ENCODE results near the gene ZC3H10. TPM values are rescaled to one million over a fixed set of nuclear protein-coding genes. Genes with fewer than 3 reads are reported as not detected.

Gene ZC3H10
- total RNA-seq, 1 donor from 2014 or later, result 9.5 TPM

DNA sequence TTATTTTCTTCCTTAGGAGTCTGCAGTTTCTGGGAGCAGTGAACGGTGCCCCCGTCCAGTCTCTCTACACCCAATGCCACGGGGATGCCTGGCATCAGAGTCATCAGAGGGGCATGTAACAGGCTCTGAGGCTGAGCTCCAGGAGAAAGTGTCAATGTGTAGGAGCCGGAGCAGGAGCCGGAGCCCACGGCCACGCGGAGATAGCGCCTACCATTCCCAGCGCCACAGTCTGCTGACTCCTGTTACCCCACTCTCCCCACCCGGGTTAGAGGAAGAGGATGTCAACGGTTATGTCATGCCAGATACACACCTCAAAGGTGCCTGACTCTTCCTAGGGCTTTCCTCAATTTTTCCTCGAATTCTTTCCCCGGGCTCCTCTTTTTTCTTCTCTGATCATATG lies 17.0 kb upstream of the ZC3H10 start:
- intact Hi-C loops (cut with micrococcal nuclease), result no loop called here

DNA sequence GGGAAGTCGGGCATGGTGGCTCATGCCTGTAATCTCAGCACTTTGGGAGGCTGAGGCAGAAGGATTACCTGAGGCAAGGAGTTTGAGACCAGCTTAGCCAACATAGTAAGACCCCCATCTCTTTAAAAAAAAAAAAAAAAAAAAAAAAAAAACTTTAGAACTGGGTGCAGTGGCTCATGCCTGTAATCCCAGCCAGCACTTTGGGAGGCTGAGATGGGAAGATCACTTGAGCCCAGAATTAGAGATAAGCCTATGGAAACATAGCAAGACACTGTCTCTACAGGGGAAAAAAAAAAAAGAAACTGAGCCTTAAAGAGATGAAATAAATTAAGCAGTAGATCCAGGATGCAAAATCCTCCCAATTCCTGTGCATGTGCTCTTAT lies 15.4 kb upstream of the ZC3H10 start:
- intact Hi-C loops (cut with micrococcal nuclease), result no loop called here

DNA sequence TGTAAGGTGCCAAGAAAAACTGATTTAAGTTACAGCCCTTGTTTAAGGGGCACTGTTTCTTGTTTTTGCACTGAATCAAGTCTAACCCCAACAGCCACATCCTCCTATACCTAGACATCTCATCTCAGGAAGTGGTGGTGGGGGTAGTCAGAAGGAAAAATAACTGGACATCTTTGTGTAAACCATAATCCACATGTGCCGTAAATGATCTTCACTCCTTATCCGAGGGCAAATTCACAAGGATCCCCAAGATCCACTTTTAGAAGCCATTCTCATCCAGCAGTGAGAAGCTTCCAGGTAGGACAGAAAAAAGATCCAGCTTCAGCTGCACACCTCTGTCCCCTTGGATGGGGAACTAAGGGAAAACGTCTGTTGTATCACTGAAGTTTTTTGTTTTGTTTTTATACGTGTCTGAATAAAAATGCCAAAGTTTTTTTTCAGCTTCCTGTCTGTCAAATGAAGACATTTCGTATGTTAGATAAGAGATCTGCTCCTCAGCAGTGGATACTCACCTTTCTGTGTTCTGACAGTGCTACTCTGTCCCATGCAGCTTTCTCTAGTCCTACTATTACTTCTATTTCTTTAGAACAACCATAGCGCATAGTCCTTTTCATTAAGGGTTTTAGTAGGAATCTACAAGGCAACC lies 14.9 kb upstream of the ZC3H10 start:
- intact Hi-C loops (cut with micrococcal nuclease), result no loop called here

DNA sequence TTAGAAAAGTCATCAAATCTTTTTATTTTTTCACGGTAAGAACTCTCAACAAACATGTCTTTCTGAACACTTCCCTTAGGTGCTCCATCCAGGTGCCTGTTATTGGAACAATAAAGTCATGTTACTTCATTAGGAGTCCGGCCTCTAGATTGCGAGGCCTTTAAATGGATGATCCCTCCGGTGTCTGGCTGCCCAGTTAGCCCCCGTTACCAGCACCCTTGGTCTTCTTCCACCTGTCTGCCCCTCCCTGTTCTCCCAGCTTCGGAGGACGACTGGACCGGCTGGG lies 14.3 kb upstream of the ZC3H10 start:
- intact Hi-C loops (cut with micrococcal nuclease), result loop anchor here (1.0 to 2.0 kb wide), 10 partner anchors 15 to 286 kb away; partner anchors contain the start of genes DNAJC14, MYL6, RPS26 and SARNP

DNA sequence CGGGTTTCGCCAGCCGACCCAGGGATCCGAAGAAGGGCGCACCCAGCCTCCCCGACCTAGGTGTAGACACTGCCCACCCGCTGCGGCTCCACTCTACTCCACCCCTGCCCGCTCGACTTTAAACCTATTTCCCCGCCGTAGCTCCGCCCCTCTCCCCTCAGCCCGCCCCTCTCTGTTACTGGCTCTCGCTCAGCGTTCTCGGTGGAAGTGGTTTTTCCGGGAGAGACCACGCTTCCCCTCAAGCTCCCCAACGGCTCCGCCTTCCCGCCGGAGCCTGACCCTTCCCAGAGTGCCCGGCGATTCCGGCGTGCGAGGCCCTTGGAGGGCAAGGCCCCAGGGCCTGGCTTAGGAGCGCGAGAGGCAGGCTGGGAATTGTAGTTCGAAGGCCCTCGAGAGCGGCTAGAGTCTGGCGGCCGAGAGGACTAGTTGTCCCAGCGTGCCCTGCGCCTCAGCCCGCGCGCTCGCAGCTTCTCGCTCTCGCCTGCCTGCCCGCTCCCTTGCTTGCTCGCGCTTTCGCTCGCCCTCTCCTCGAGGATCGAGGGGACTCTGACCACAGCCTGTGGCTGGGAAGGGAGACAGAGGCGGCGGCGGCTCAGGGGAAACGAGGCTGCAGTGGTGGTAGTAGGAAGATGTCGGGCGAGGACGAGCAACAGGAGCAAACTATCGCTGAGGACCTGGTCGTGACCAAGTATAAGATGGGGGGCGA lies 13.8 kb upstream of the ZC3H10 start, which contains the start of gene PA2G4:
PA2G4 (plus strand) TSS at position 451 of the 706 bp plus-strand sequence; CDS start at position 630, 179 bp downstream.
- intact Hi-C loops (cut with micrococcal nuclease), result loop anchor here (1.0 to 2.0 kb wide), 10 partner anchors 14 to 287 kb away; partner anchors contain the start of genes DNAJC14, MYL6, RPS26 and SARNP

DNA sequence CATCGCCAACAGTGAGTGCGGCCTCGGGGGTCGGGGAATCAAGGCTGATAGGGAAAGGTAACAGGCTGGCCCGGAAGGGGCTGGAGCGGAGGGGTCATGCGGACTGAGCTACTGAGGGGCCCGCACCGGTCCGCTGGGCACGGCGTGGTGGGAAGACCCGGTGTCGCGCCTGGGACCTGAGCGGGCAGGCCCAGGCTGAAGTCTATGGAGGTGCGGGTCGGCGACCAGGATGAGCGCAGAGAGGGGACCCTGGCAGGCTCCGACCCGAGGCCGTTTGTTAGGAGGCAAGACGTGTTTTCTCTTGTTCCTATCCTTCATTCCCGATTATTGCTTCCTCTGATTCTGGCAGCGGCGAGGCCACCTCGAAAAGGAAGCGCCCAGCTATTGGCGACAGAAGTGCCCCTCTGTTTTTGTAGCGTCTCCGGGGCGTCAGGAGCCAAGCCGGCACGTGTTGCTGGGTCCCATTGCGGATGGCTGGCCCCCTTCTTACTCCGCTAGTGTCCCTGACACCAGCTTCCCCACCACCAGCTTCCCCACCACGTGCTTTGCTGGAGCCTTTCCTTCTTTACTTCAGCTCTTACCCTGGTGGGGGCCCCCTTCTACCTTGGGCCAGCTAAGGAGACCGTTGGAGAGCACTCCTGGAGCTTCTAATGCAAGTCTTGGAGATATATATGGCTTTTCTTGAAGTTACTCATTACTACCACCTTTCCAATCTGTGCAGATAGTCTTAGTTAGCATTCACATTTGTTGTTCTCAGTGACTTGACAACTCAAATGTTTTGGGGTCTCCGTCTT lies 13.1 kb upstream of the ZC3H10 start:
- intact Hi-C loops (cut with micrococcal nuclease), result loop anchor here (1.0 to 2.0 kb wide), 10 partner anchors 13 to 288 kb away; partner anchors contain the start of genes DNAJC14, MYL6, RPS26 and SARNP

DNA sequence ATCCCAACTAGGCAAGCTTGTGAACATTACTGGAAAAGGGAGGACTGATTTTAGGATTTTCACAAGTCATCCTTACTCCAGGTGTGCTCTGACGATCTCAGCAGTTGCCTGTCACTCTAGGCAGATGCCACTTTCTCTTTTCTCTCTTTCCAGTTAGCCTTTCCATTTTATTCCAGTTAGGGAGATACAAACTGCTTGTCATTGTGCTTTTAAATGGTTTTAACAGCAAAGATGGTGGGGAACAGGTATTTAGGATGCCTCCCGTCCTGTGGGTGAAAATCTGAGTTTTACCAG lies 12.5 kb upstream of the ZC3H10 start:
- intact Hi-C loops (cut with micrococcal nuclease), result loop anchor here (2.0 kb wide), 1 partner anchor 53 kb away; the partner anchor contains the start of gene MYL6

DNA sequence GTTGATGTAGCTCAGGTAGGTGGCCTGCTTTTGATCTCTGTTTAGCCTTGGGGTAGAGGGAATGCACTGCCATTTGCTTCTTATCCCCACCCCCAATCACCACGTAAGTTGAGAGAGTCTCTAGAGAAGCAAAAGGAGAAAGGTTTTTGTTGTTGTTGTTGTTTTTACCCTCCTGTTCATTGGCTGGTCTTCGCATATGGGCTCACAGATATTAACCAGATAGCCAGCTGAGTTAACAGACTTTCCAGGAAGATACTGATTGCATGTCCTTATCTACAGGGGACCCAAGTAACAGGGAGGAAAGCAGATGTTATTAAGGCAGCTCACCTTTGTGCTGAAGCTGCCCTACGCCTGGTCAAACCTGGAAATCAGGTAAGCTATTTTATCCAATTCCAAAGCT lies 10.8 kb upstream of the ZC3H10 start:
- intact Hi-C loops (cut with micrococcal nuclease), result no loop called here

DNA sequence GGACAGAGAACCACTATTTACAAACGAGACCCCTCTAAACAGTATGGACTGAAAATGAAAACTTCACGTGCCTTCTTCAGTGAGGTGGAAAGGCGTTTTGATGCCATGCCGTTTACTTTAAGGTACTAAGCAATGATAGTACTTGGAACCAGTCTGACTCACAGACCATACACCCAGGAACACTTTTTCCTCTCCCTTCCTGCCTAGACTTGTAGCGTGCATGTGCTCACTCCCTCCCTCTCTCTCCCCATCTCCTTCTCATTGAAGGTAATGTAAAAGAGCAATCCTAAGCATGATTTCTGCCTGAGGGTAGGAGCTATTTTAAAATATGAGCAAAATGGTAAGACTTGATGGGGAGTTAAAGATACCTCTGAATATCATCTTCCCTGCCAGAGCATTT lies 7.5 kb upstream of the ZC3H10 start:
- intact Hi-C loops (cut with micrococcal nuclease), result no loop called here

DNA sequence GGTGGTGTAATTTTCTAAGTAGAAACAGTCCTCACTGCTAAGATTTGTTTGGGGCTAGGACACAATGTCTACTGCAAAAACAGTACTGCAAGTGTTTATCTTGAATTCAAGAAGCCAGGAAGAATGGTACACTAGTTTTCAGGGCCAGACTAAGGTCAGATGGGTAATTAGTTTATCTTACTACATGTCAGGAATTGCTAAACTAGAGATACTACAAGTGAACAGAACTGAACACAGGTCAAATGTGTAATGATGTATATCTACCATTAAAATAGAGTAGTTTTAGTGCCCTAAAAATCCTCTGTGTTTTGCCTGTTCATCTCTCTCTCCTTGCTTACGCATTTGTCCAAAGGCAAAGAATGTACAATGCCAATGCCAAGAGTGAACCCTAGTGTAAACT lies 4.0 kb upstream of the ZC3H10 start:
- intact Hi-C loops (cut with micrococcal nuclease), result no loop called here

DNA sequence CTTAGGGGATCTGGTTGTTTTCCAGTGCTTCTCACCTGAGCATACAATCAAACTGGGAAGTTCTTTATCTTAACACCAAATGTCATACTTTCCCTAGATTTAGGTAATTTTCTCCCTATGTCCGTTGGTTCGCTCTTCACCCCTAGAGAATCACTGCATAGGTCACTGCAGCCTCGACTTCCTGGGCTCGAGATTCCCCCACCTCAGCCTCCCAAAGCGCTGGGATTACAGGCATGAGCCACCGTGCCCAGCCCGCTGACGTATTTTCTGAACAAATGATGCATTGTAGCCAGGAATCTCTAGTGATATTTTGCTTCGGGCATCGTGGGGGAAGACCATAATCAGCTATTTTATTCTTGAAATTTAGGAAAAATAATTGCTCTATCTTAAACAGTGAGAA lies 2.7 kb upstream of the ZC3H10 start:
- intact Hi-C loops (cut with micrococcal nuclease), result loop anchor here (5.0 kb wide), 3 partner anchors 298 to 572 kb away; partner anchors contain the start of genes ORMDL2, PTGES3 and SARNP

DNA sequence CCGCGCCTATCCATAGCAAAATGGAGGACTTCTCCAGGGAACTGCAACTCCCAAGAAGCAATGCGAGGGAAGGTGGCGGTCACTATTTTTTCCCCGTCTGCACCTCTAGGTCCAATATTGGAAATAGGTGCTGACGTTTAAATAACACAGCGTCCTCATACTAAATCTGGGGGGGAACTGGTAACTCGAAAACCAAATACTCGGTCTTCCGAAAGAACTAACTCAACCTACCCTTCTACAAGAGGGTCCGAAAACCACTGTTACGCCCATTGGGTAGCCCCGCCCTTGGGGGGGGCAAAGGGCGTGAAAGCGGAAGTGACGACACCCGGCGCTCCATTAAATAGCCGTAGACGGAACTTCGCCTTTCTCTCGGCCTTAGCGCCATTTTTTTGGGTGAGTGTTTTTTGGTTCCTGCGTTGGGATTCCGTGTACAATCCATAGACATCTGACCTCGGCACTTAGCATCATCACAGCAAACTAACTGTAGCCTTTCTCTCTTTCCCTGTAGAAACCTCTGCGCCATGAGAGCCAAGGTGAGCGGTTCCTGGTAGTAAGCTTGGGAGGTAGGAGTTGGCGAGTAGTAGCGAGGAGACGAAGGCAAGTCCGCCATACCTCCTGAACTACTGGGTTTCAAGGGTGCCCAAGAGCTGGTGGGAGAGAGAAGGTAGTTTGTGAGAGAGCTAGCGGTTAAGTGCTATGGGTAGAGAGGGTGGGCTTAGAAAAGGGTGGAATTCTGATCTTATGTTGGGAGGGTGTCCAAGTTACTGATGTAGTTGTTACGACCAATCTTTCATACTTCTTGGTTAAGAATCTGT lies 1.6 kb upstream of the ZC3H10 start, which contains the start of gene RPL41:
RPL41 (plus strand) TSS at position 367 of the 815 bp plus-strand sequence.
- intact Hi-C loops (cut with micrococcal nuclease), result loop anchor here (1.0 to 5.0 kb wide), 7 partner anchors 69 to 571 kb away; partner anchors contain the start of genes ORMDL2, PTGES3, RPS26 and SARNP

DNA sequence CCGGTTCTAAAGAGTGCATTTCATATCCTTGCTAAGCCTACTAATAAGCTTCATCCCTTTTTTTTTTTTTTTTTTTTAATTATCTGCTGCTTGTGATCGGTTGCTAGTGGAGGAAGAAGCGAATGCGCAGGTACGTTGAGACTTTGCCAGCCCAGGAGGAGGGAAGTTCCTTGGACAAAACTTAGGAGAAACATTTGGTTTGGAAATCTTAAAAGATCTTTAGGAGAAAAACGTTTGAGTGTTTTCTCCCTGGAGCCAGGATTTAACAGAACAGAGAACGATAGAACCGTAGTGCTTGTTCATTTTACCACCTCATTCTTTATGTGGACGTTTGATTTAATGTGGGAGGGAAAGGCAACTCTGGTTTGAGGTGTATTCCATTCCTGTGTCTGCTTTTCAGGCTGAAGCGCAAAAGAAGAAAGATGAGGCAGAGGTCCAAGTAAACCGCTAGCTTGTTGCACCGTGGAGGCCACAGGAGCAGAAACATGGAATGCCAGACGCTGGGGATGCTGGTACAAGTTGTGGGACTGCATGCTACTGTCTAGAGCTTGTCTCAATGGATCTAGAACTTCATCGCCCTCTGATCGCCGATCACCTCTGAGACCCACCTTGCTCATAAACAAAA lies 872 bp upstream of the ZC3H10 start:
- intact Hi-C loops (cut with micrococcal nuclease), result loop anchor here (2.0 to 5.0 kb wide), 4 partner anchors 144 to 570 kb away; partner anchors contain the start of genes ORMDL2, PTGES3 and SARNP

DNA sequence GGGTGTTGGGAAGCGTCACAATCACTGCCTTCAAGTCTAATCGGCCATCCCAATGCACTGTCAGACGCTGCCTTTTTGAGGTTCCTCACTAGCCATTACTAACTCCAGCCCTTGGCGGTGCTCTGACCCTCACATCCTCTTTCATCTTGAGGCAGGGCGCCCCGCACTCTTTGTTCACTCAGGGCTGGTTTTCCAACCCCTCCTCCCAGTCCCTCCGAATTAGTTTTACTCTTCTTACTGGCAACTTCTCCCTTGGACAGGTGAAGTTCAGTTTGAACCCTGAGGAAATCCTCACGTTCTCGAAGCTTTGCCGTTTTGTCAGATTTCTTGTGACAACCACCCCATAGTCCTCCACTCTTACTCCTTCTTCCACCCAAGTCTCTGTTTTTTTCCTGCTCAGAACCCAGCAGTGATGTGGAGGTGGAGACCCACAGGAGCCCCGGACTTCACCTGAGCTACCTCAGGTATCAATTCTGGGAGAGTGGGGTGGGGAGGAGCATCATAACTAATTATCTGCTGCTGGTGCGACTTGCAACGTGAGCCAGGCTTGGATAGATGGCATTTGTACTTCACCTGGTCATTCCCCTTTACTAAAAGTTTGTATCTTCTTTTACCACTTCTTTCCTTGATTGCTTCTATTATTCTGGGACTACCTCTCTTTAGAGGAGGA lies 757 bp downstream of the ZC3H10 start:
- intact Hi-C loops (cut with micrococcal nuclease), result loop anchor here (1.0 to 5.0 kb wide), 14 partner anchors 7 to 568 kb away; partner anchors contain the start of genes ANKRD52, COQ10A, CS and MYL6B

DNA sequence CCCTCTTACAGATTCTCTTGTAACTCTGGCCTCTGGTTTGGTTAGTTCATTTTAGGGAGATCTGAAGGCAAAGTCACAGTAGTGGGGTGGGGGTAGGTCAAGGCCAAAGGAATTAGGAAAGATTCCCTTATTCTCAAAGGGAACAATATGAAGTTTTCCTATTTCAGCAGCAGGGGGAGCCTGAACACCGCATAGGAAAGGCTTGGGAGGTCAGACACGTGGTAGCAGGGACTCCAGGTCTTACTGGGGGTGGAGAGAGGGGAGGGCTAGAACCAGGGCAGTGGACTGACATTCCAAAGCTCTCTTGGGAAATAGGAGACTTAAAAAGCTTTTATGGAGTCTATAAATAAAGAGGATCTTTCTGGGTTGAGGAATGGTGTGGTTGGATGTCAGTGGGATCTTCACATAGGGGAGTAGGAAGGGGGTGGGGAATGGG lies 1.3 kb downstream of the ZC3H10 start:
- intact Hi-C loops (cut with micrococcal nuclease), result loop anchor here (1.0 to 5.0 kb wide), 7 partner anchors 105 to 568 kb away; partner anchors contain the start of genes ANKRD52, COQ10A, NABP2 and ORMDL2

DNA sequence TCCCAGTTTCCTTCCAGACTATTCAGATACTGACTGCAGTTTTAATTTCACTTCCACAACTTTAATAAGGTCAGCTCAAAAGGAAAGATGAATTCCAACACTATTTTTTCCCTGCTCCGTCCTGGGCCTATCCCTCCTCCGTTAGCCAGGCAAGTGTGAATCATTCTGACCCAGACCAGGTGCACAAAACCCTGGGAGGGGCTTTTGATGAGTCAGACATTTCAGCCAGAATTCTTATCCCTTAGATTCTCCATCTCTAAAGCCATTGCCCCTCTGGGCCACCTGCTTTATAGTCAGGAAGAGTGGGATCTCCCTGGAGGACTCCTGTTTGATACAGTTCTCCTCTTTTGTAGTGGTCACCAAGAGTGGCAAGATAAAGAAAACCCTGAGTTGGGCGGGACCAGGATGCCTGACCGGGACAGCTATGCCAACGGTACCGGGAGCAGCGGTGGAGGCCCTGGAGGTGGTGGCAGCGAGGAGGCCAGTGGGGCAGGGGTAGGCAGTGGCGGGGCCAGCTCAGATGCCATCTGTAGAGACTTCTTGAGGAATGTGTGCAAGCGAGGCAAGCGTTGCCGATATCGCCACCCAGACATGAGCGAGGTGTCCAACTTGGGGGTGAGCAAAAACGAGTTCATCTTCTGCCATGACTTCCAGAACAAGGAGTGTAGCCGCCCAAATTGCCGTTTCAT lies 2.2 kb downstream of the ZC3H10 start:
- intact Hi-C loops (cut with micrococcal nuclease), result no loop called here

DNA sequence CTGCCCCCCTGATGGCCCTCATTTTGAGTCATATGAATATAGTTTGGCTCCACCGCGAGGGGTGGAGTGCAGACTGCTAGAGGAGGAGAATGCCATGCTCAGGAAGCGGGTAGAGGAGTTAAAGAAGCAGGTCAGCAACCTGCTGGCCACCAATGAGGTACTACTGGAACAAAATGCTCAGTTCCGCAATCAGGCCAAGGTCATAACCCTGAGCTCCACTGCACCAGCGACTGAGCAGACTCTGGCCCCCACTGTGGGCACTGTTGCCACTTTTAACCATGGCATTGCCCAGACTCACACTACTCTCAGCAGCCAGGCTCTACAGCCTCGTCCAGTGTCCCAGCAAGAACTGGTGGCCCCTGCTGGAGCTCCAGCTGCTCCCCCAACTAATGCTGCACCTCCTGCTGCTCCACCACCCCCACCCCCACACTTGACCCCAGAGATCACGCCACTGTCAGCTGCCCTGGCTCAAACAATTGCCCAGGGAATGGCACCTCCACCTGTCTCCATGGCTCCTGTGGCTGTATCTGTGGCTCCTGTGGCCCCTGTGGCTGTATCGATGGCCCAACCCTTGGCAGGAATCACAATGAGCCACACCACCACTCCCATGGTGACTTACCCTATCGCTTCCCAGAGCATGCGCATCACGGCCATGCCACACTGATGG lies 3.3 kb downstream of the ZC3H10 start:
- intact Hi-C loops (cut with micrococcal nuclease), result no loop called here

DNA sequence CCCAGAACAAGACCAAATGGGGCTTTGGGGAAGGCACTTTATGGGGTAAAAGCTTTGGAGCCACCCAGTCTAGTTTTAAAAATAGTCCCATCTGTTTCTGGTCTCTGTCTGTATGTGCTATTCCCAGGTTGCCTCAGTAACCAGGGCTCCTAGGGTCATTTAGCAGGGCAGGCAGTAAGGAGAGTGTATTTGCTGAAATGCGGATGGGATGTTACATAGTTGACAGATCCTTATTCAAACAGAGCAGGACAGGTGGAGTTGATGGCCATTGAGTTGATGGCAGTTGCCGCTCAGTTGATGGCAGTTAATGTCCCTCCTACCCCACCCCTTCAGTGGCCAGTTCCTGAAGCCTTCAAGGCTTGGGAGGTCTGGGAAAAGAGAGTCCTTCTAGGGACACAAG lies 4.6 kb downstream of the ZC3H10 start:
- intact Hi-C loops (cut with micrococcal nuclease), result no loop called here
